Thymus (tissue), 11 donors: ENCODE measurements around the gene HOXB3. TPM values are rescaled to one million over a fixed set of nuclear protein-coding genes. Genes with fewer than 3 reads are reported as not detected.

Experiments
- DNase-seq, 9 donors: peaks; one replicate each; pipeline ENCODE4 v3.0.0-alpha.2; 2013; ENCODE audit warnings: low spot score in 9 of 9, low read depth in 6 of 9, missing footprints in 1 of 9
- H3K27ac ChIP-seq, 2 donors: one replicate each; pipeline ENCODE4 v1.5.1; 2013; ENCODE audit warnings: control low read depth in 1 of 2, low read depth in 1 of 2, low read length in 1 of 2, mild to moderate bottlenecking in 1 of 2, moderate library complexity in 1 of 2
- H3K27me3 ChIP-seq, 2 donors: one replicate each; pipeline ENCODE4 v1.5.1; 2013; ENCODE audit warnings: low read length in 1 of 2; ENCODE audit not compliant: control insufficient read depth in 2 of 2, insufficient read depth in 1 of 2
- H3K36me3 ChIP-seq, 2 donors: one replicate each; pipeline ENCODE4 v1.5.1; 2013; ENCODE audit warnings: low read length in 1 of 2, mild to moderate bottlenecking in 1 of 2, moderate library complexity in 1 of 2; ENCODE audit not compliant: control insufficient read depth in 2 of 2, insufficient read depth in 2 of 2
- H3K4me1 ChIP-seq, 2 donors: one replicate each; pipeline ENCODE4 v1.5.1; 2013; ENCODE audit warnings: low read length in 2 of 2; ENCODE audit not compliant: control insufficient read depth in 2 of 2, insufficient read depth in 2 of 2
- H3K4me3 ChIP-seq, 2 donors: one replicate each; pipeline ENCODE4 v1.5.1; 2013; ENCODE audit warnings: low read length in 2 of 2, control low read depth in 1 of 2, mild to moderate bottlenecking in 1 of 2
- H3K9me3 ChIP-seq, 2 donors: one replicate each; pipeline ENCODE4 v1.5.1; 2013; ENCODE audit warnings: low read length in 1 of 2, mild to moderate bottlenecking in 1 of 2; ENCODE audit not compliant: control insufficient read depth in 2 of 2, insufficient read depth in 1 of 2
- WGBS: extraction: QIAGEN DNeasy Blood & Tissue Kit; methylation state at CpG from one replicate; pipeline ENCODE4 v1.1.7; 2013; 5-methylcytosine and 5-hydroxymethylcytosine counted together
- polyA plus RNA-seq: library from polyadenylated mRNA; stranded (reverse); fragments of 200-250 nt; gene quantifications from one replicate; pipeline ENCODE4 v1.2.3, GENCODE V29; 2013
- total RNA-seq: library from RNA; stranded (reverse); fragments of 120-200 nt; gene quantifications from one replicate; pipeline ENCODE4 v1.2.4, GENCODE V29; 2013
- donor health status: healthy.

The HOXB3 gene
- total and polyA plus RNA-seq, 2 donors, result 1.5 to 3.3 TPM

GRCh38 chr17:48520631-48521079, 69.4 kb downstream of the HOXB3 start:
- Histone ChIP-seq H3K4me1 (no peaks in the 10 kb centered on the region), H3K36me3 (no peaks in the 10 kb centered on the region), H3K27ac (no peak overlapping the region), H3K27me3 (peaks cover 6 to 56% of the 10 kb centered on the region in 2 donors), H3K4me3 (no peak overlapping the region), H3K9me3 (no peaks in the 10 kb centered on the region)
- WGBS, result 90% methylated on average over 1 of the region's 1 CpG
- no peak for DNase-seq

- WGBS, result 91% methylated on average over 5 of the region's 5 CpGs
- Histone ChIP-seq H3K4me1 (no peaks in the 10 kb centered on the region), H3K36me3 (no peaks in the 10 kb centered on the region), H3K4me3 (no peak overlapping the region), H3K9me3 (no peaks in the 10 kb centered on the region), H3K27ac (no peak overlapping the region), H3K27me3 (peaks cover 6 to 50% of the 10 kb centered on the region in 2 donors)
- DNase-seq, result no peak
Observed at GRCh38 chr17:48519427-48519826, 70.6 kb downstream of the HOXB3 start.

GRCh38 chr17:48517478-48517877, 72.6 kb downstream of the HOXB3 start:
- no peak overlapping the region for H3K4me3 ChIP-seq
- WGBS, result 26% methylated on average over 3 of the region's 3 CpGs
- H3K36me3 ChIP-seq, result no peaks in the 10 kb centered on the region
- no peaks in the 10 kb centered on the region for H3K4me1 ChIP-seq
- H3K27me3 ChIP-seq, result peaks cover 7 to 46% of the 10 kb centered on the region in 2 donors
- H3K27ac ChIP-seq, result no peak overlapping the region
- DNase-seq, result no peak
- H3K9me3 ChIP-seq, result no peaks in the 10 kb centered on the region

GRCh38 chr17:48515925-48516900, 73.8 kb downstream of the HOXB3 start:
- Histone ChIP-seq H3K27me3 (peaks cover 7 to 42% of the 10 kb centered on the region in 2 donors), H3K27ac (no peak overlapping the region), H3K9me3 (no peaks in the 10 kb centered on the region), H3K36me3 (no peaks in the 10 kb centered on the region), H3K4me3 (no peak overlapping the region), H3K4me1 (no peaks in the 10 kb centered on the region)
- 86% methylated on average over 3 of the region's 3 CpGs for WGBS
- DNase-seq, result no peak

GRCh38 chr17:48514477-48514876, 75.6 kb downstream of the HOXB3 start:
- no peaks in the 10 kb centered on the region for H3K9me3 ChIP-seq
- no peaks in the 10 kb centered on the region for H3K4me1 ChIP-seq
- H3K27ac ChIP-seq, result no peak overlapping the region
- WGBS, result 82% methylated on average over 2 of the region's 2 CpGs
- no peaks in the 10 kb centered on the region for H3K36me3 ChIP-seq
- peaks cover 7 to 34% of the 10 kb centered on the region in 2 donors for H3K27me3 ChIP-seq
- H3K4me3 ChIP-seq, result no peak overlapping the region
- no peak for DNase-seq

- H3K4me1 ChIP-seq, result no peaks in the 10 kb centered on the region
- 95% methylated on average over 6 of the region's 6 CpGs for WGBS
- no peak overlapping the region for H3K4me3 ChIP-seq
- H3K36me3 ChIP-seq, result no peaks in the 10 kb centered on the region
- H3K9me3 ChIP-seq, result no peaks in the 10 kb centered on the region
- H3K27ac ChIP-seq, result no peak overlapping the region
- DNase-seq, result no peak
- peaks cover 7 to 34% of the 10 kb centered on the region in 2 donors for H3K27me3 ChIP-seq
Observed at GRCh38 chr17:48513666-48514455, 76.2 kb downstream of the HOXB3 start.

GRCh38 chr17:48513097-48513496, 76.9 kb downstream of the HOXB3 start:
- DNase-seq, result peak in 2 of 9 donors; percentile 17 to 21
- Histone ChIP-seq H3K4me3 (no peak overlapping the region), H3K36me3 (no peaks in the 10 kb centered on the region), H3K27ac (no peak overlapping the region), H3K9me3 (no peaks in the 10 kb centered on the region), H3K27me3 (peaks cover 7 to 31% of the 10 kb centered on the region in 2 donors), H3K4me1 (no peaks in the 10 kb centered on the region)
- 61% methylated on average over 7 of the region's 7 CpGs for WGBS

- Histone ChIP-seq H3K4me1 (no peaks in the 10 kb centered on the region), H3K9me3 (no peaks in the 10 kb centered on the region), H3K36me3 (no peaks in the 10 kb centered on the region), H3K4me3 (no peak overlapping the region), H3K27me3 (peaks cover 4 to 24% of the 10 kb centered on the region in 2 donors), H3K27ac (no peak overlapping the region)
- 93% methylated on average over 7 of the region's 7 CpGs for WGBS
- no peak for DNase-seq
Observed at GRCh38 chr17:48510761-48511604, 79.1 kb downstream of the HOXB3 start.
